IPS-NIHi11 (cell line): ENCODE data around the gene C1orf216.
"Not testable (repeated sequence)": the region's sequence is repeated elsewhere in the genome, so short reads cannot be mapped to it uniquely, and the experiment has no call there.

Experiments used
- DNase-seq: peaks from one replicate; pipeline ENCODE4 v3.0.0; 2012; ENCODE audit warnings: mixed read lengths, low spot score

Gene C1orf216

GRCh38 chr1:35718492-35719336 lies at the start of gene C1orf216:
Gene C1orf216, minus strand, starts transcription at chr1:35718884. Its CDS starts 2,563 bp downstream, at chr1:35716321.
- DNase-seq = peak; percentile 76

- no peak for DNase-seq
Measured at GRCh38 chr1:35764283-35764682, 45.6 kb upstream of the C1orf216 start.

- DNase-seq = no peak
Measured at GRCh38 chr1:35763201-35763600, 44.5 kb upstream of the C1orf216 start.

- no peak for DNase-seq
Measured at GRCh38 chr1:35762141-35762540, 43.5 kb upstream of the C1orf216 start.

- no peak for DNase-seq
Measured at GRCh38 chr1:35756064-35756463, 37.4 kb upstream of the C1orf216 start.

GRCh38 chr1:35753626-35754260 lies 35.1 kb upstream of the C1orf216 start:
- no peak for DNase-seq

- no peak for DNase-seq
Measured at GRCh38 chr1:35748326-35748725, 29.6 kb upstream of the C1orf216 start.

- no peak for DNase-seq
Measured at GRCh38 chr1:35745124-35745730, 26.5 kb upstream of the C1orf216 start.

GRCh38 chr1:35737120-35737519 lies 18.4 kb upstream of the C1orf216 start:
- no peak for DNase-seq

- no peak for DNase-seq
Measured at GRCh38 chr1:35727434-35728040, 8.9 kb upstream of the C1orf216 start.

- peak; percentile 82 for DNase-seq
Measured at GRCh38 chr1:35726450-35727433, 8.1 kb upstream of the C1orf216 start.

GRCh38 chr1:35725596-35725995 lies 6.9 kb upstream of the C1orf216 start:
- DNase-seq = no peak

GRCh38 chr1:35717911-35718476 lies 690 bp downstream of the C1orf216 start:
- peak; percentile 59 for DNase-seq

- DNase-seq = peak; percentile 89
Measured at GRCh38 chr1:35715568-35716002, 3.1 kb downstream of the C1orf216 start.

GRCh38 chr1:35714921-35715567 lies 3.6 kb downstream of the C1orf216 start:
- no peak for DNase-seq

- DNase-seq = not testable (repeated sequence)
Measured at GRCh38 chr1:35711098-35711497, 7.6 kb downstream of the C1orf216 start.

GRCh38 chr1:35708952-35709351 lies 9.7 kb downstream of the C1orf216 start:
- no peak for DNase-seq

GRCh38 chr1:35708441-35708921 lies 10.2 kb downstream of the C1orf216 start:
- peak; percentile 46 for DNase-seq

GRCh38 chr1:35707601-35708440 lies 10.9 kb downstream of the C1orf216 start:
- peak; percentile 93 for DNase-seq
